ENCODE measurements around the gene ELP4.

DNA sequence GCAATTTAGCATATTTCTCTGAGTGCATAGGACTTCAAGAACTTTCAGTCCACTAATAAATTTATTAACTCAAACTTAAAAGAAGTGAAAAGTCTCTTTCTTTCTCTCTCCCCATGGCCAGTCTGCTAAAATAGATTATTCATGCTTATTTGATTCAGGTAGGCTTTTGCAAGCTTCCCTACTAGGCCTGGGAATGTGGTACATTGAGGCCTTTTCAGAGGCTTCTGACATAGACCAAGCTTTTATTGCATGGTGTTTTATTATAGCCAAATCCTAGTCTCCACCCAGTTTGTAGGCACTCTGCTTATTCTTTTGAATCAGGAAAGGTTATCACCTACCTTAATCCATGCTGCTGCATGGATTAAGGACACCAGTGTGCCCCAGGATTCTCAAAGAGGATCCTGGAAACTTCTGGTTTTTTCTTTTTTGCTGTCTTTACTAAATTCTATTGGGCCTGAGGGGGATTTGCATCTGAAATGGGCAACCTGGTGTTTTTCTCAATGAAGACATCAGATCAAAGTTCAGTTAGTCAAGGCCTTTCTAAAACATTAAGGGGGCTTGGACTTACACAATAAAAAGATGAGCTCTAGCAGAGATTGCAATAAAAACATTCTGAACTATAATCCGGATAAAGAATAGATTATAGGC, 92.2 kb downstream of the ELP4 start:
- no peak for TF ChIP-seq CEBPB (IDR thresholded peaks at IDR 0.05)
- TF ChIP-seq POLR2A (IDR thresholded peaks at IDR 0.05; ENCODE audit: low read length), result no peak

All from A549 (cell line).